Thyroid gland (tissue), 4 donors: ENCODE results near the gene LHFPL2. TPM values are rescaled to one million over a fixed set of nuclear protein-coding genes. Genes with fewer than 3 reads are reported as not detected.

ENCODE experiments used
- DNase-seq, 2 donors: peaks; one replicate each; pipeline ENCODE4 v3.0.0-alpha.2; 2019
- H3K27ac ChIP-seq, 3 donors: fragments of 200-600 bp; sonication (generic); 1 replicate in 2 of 3; 2 replicates in 1 of 3; pipeline ENCODE4 v1.5.1; 2016 to 2019; ENCODE audit warnings: mild to moderate bottlenecking in 1 of 3, moderate library complexity in 1 of 3
- H3K27me3 ChIP-seq: fragments of 200-600 bp; sonication (generic); one replicate; pipeline ENCODE4 v1.5.1; 2019
- H3K36me3 ChIP-seq, 2 donors: fragments of 200-600 bp; sonication (generic); one replicate each; pipeline ENCODE4 v1.5.1; 2016 to 2019
- H3K4me1 ChIP-seq, 2 donors: fragments of 200-600 bp; sonication (generic); one replicate each; pipeline ENCODE4 v1.5.1; 2017 to 2019
- H3K4me3 ChIP-seq, 3 donors: fragments of 200-600 bp; sonication (generic); replicated peaks in 1 of 3; 1 replicate in 2 of 3; 2 replicates in 1 of 3; pipeline ENCODE4 v1.5.1; 2016; ENCODE audit warnings: mild to moderate bottlenecking in 1 of 3
- H3K9me3 ChIP-seq: fragments of 200-600 bp; sonication (generic); one replicate; pipeline ENCODE4 v1.5.1; 2017
- POLR2A ChIP-seq, 2 donors: fragments of 450-650 bp; IDR thresholded peaks; one replicate each; pipeline ENCODE4 v1.6.1; 2017; ENCODE audit warnings: antibody characterized with exemption in 2 of 2, mild to moderate bottlenecking in 2 of 2, moderate library complexity in 1 of 2
- WGBS, 2 donors: methylation state at CpG; one replicate each; pipeline ENCODE4 v1.1.5; 2017; 5-methylcytosine and 5-hydroxymethylcytosine counted together
- intact Hi-C: fragments of 100-400 bp; cut with DNase I; formaldehyde crosslinking; loops from one replicate; pipeline ENCODE4 v1.15.1; 2023
- total RNA-seq, 4 donors: library from RNA; depleted of rRNA; stranded (reverse); fragments of >200 nt; gene quantifications; one replicate each; pipeline ENCODE4 v1.2.3, GENCODE V29; 2016
- TF ChIP-seq, protein P1 (sequence below), 6 experiments: fragments of 200-600 bp in 3 of 6; fragments of 450-650 bp in 3 of 6; sonication (generic) in 3 of 6; IDR thresholded peaks; one replicate each; pipeline ENCODE4 v1.5.1; 2016 to 2019; ENCODE audit warnings: antibody characterized with exemption in 6 of 6, mild to moderate bottlenecking in 2 of 6, inconsistent platforms in 1 of 6, moderate library complexity in 1 of 6

The LHFPL2 gene
- total RNA-seq, 4 donors from 2014 or later: 17.6 to 25.7 (median 23.7) TPM

GRCh38 chr5:78561261-78561660 is 87.3 kb downstream of the LHFPL2 start:
- H3K4me1 ChIP-seq: no peaks in the 10 kb centered on the region
- no peaks in the 10 kb centered on the region for H3K27me3 ChIP-seq
- intact Hi-C loops: no loop called here
- H3K27ac ChIP-seq: no peak overlapping the region
- TF ChIP-seq, protein P1, sequence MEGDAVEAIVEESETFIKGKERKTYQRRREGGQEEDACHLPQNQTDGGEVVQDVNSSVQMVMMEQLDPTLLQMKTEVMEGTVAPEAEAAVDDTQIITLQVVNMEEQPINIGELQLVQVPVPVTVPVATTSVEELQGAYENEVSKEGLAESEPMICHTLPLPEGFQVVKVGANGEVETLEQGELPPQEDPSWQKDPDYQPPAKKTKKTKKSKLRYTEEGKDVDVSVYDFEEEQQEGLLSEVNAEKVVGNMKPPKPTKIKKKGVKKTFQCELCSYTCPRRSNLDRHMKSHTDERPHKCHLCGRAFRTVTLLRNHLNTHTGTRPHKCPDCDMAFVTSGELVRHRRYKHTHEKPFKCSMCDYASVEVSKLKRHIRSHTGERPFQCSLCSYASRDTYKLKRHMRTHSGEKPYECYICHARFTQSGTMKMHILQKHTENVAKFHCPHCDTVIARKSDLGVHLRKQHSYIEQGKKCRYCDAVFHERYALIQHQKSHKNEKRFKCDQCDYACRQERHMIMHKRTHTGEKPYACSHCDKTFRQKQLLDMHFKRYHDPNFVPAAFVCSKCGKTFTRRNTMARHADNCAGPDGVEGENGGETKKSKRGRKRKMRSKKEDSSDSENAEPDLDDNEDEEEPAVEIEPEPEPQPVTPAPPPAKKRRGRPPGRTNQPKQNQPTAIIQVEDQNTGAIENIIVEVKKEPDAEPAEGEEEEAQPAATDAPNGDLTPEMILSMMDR (IDR thresholded peaks at IDR 0.05): no peak
- TF ChIP-seq POLR2A (IDR thresholded peaks at IDR 0.05): no peak
- 97 to 98% methylated on average over 12 of the region's 12 CpGs for WGBS, 2 donors
- H3K9me3 ChIP-seq: no peaks in the 10 kb centered on the region
- H3K4me3 ChIP-seq: no peak overlapping the region
- DNase-seq: no peak
- H3K36me3 ChIP-seq: no peaks in the 10 kb centered on the region

- no peaks in the 10 kb centered on the region for H3K27me3 ChIP-seq
- H3K27ac ChIP-seq: no peak overlapping the region
- intact Hi-C loops: no loop called here
- H3K9me3 ChIP-seq: no peaks in the 10 kb centered on the region
- TF ChIP-seq, protein P1 (IDR thresholded peaks at IDR 0.05): no peak
- TF ChIP-seq POLR2A (IDR thresholded peaks at IDR 0.05): no peak
- H3K4me1 ChIP-seq: no peaks in the 10 kb centered on the region
- no peak overlapping the region for H3K4me3 ChIP-seq
- 97% methylated on average over 6 of the region's 6 CpGs for WGBS, 2 donors
- no peak for DNase-seq
- H3K36me3 ChIP-seq: no peaks in the 10 kb centered on the region
Measured at GRCh38 chr5:78560000-78560855, 88.3 kb downstream of the LHFPL2 start.

- 92 to 93% methylated on average over 5 of the region's 5 CpGs for WGBS, 2 donors
- Histone ChIP-seq H3K27me3 (no peaks in the 10 kb centered on the region), H3K27ac (no peak overlapping the region), H3K9me3 (no peaks in the 10 kb centered on the region), H3K4me1 (no peaks in the 10 kb centered on the region), H3K36me3 (no peaks in the 10 kb centered on the region), H3K4me3 (no peak overlapping the region)
- no peak for DNase-seq
- TF ChIP-seq, protein P1 (IDR thresholded peaks at IDR 0.05): no peak
- TF ChIP-seq POLR2A (IDR thresholded peaks at IDR 0.05): no peak
- intact Hi-C loops: no loop called here
Measured at GRCh38 chr5:78557601-78558000, 91.0 kb downstream of the LHFPL2 start.

GRCh38 chr5:78555870-78556269 is 92.7 kb downstream of the LHFPL2 start:
- no peak for DNase-seq
- WGBS, 2 donors: 82 to 94% methylated on average over 1 of the region's 1 CpG
- Histone ChIP-seq H3K4me1 (no peaks in the 10 kb centered on the region), H3K36me3 (no peaks in the 10 kb centered on the region), H3K27ac (no peak overlapping the region), H3K4me3 (no peak overlapping the region), H3K27me3 (no peaks in the 10 kb centered on the region), H3K9me3 (no peaks in the 10 kb centered on the region)
- TF ChIP-seq POLR2A (IDR thresholded peaks at IDR 0.05): no peak
- TF ChIP-seq, protein P1 (IDR thresholded peaks at IDR 0.05): no peak
- intact Hi-C loops: no loop called here

DNA sequence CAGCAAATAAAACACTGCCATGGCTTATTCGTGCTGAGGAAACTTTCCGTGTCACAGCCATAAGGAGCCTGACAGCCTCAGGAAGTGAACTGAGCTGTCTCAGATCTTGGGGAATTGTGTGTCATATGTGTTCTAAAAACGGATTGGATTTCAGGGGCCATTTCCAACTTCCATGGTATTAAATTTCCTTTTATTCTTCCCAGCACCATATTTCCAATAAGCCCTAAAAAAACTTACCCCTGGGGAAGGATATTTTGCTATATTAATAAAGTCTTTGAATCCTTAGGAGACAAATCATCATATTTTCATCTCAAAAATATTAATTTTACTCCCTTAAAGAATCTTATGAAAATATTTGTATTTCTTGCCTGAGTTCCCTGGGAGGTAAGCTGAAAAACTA is 93.9 kb downstream of the LHFPL2 start:
- TF ChIP-seq, protein P1 (IDR thresholded peaks at IDR 0.05): no peak
- TF ChIP-seq POLR2A (IDR thresholded peaks at IDR 0.05): no peak
- H3K4me1 ChIP-seq: no peaks in the 10 kb centered on the region
- H3K27ac ChIP-seq: no peak overlapping the region
- no peak overlapping the region for H3K4me3 ChIP-seq
- no peak for DNase-seq
- no peaks in the 10 kb centered on the region for H3K27me3 ChIP-seq
- 75 to 85% methylated on average over 3 of the region's 3 CpGs for WGBS, 2 donors
- H3K36me3 ChIP-seq: no peaks in the 10 kb centered on the region
- H3K9me3 ChIP-seq: no peaks in the 10 kb centered on the region
- intact Hi-C loops: no loop called here
